Thoracic aorta (tissue), 2 donors: ENCODE measurements around the gene ACOT2. TPM values are rescaled to one million over a fixed set of nuclear protein-coding genes. Genes with fewer than 3 reads are reported as not detected.
"Not testable (repeated sequence)": the region's sequence is repeated elsewhere in the genome, so short reads cannot be mapped to it uniquely, and the experiment has no call there.

Source experiments
- ATAC-seq: fragments of 150-250 bp; one replicate; pipeline ENCODE4 v1.8.0; 2017; ENCODE audit warnings: low read depth; ENCODE audit not compliant: insufficient number of reproducible peaks, low FRiP score
- DNase-seq: peaks from one replicate; pipeline ENCODE4 v3.0.0-alpha.2; 2020; ENCODE audit warnings: low spot score
- H3K27ac ChIP-seq, 2 donors: fragments of 200-600 bp; sonication (generic); 1 replicate in 1 of 2; 2 replicates in 1 of 2; pipeline ENCODE4 v1.5.1; 2016; ENCODE audit warnings: mild to moderate bottlenecking in 2 of 2, moderate library complexity in 2 of 2
- H3K27me3 ChIP-seq: fragments of 200-600 bp; sonication (generic); replicated peaks from 2 replicates; pipeline ENCODE4 v1.6.0; 2016; ENCODE audit warnings: mild to moderate bottlenecking; ENCODE audit not compliant: insufficient read depth
- H3K36me3 ChIP-seq: fragments of 200-600 bp; sonication (generic); one replicate; pipeline ENCODE4 v1.5.1; 2016
- H3K4me1 ChIP-seq, 2 donors: fragments of 200-600 bp; sonication (generic); 1 replicate in 1 of 2; 2 replicates in 1 of 2; pipeline versions ENCODE4 v1.5.1 to v1.6.0; 2016; ENCODE audit warnings: low read depth in 2 of 2, mild to moderate bottlenecking in 1 of 2; ENCODE audit not compliant: control insufficient read depth in 1 of 2
- H3K4me3 ChIP-seq: fragments of 200-600 bp; sonication (generic); 2 replicates; pipeline ENCODE4 v1.5.1; 2016; ENCODE audit warnings: mild to moderate bottlenecking
- H3K9me3 ChIP-seq: fragments of 200-600 bp; sonication (generic); 2 replicates; pipeline ENCODE4 v1.5.1; 2016
- total RNA-seq, 2 donors: library from RNA; depleted of rRNA; stranded (reverse); fragments of >200 nt; gene quantifications; one replicate each; pipeline versions ENCODE4 v1.1.0 to v1.2.3, GENCODE V29; 2016
- TF ChIP-seq, protein P1 (sequence below): fragments of 200-600 bp; sonication (generic); IDR thresholded peaks from one replicate; pipeline ENCODE4 v1.5.1; 2019; ENCODE audit warnings: antibody characterized with exemption

ACOT2 gene, protein sequence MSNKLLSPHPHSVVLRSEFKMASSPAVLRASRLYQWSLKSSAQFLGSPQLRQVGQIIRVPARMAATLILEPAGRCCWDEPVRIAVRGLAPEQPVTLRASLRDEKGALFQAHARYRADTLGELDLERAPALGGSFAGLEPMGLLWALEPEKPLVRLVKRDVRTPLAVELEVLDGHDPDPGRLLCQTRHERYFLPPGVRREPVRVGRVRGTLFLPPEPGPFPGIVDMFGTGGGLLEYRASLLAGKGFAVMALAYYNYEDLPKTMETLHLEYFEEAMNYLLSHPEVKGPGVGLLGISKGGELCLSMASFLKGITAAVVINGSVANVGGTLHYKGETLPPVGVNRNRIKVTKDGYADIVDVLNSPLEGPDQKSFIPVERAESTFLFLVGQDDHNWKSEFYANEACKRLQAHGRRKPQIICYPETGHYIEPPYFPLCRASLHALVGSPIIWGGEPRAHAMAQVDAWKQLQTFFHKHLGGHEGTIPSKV
- 10 to 100 TPM; 14.0 to 44.5 TPM for total RNA-seq

DNA sequence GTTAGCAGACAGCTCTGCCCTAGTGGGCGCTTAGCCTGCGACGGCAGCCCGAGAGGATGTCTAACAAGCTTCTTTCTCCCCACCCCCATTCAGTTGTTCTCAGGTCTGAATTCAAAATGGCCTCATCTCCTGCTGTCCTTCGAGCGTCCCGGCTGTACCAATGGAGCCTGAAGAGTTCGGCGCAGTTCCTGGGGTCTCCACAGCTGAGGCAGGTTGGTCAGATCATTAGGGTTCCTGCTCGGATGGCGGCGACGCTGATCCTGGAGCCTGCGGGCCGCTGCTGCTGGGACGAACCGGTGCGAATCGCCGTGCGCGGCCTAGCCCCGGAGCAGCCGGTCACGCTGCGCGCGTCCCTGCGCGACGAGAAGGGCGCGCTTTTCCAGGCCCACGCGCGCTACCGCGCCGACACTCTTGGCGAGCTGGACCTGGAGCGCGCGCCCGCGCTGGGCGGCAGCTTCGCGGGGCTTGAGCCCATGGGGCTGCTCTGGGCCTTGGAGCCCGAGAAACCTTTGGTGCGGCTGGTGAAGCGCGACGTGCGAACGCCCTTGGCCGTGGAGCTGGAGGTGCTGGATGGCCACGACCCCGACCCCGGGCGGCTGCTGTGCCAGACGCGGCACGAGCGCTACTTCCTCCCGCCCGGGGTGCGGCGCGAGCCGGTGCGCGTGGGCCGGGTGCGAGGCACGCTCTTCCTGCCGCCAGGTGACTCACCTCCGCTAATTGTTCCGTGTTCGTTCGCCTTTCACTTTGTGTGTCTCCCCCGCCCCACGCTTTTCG lies at the start of gene ACOT2:
TSS of gene ACOT2 (plus strand) at position 29 of the 774 bp plus-strand sequence. CDS start at position 57, 28 bp downstream.
- ATAC-seq (peak; percentile 90), DNase-seq (peak; percentile 13)
- not testable (repeated sequence) for H3K27me3 ChIP-seq, H3K9me3 ChIP-seq, H3K36me3 ChIP-seq
- H3K4me3 ChIP-seq = peak within 1 kb of the TSS; percentile 88
- H3K4me1 ChIP-seq = peaks cover 10 to 12% of the 10 kb centered on the region in 2 donors
- peak within 1 kb of the TSS; percentile 79 to 82 for H3K27ac ChIP-seq

DNA sequence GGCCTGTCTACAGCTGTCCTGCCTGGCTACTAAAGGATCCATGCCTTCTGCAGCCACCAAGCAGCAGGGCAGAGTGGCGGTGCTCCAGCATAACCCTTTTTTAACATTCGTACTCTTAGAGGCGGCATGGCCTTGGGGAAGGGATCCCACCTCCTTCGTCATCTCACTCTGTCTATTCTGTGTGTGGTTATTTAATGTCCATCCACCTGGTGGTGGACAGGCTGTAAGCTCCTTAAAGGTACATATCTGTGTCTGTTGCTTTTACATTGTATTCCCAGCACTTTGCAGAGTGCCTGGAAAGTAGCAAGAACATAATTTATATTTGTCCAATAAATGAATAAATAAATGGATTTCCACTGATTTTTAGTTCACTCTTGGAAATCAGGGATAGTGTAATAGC lies 47.8 kb upstream of the ACOT2 start:
- TF ChIP-seq, protein P1, sequence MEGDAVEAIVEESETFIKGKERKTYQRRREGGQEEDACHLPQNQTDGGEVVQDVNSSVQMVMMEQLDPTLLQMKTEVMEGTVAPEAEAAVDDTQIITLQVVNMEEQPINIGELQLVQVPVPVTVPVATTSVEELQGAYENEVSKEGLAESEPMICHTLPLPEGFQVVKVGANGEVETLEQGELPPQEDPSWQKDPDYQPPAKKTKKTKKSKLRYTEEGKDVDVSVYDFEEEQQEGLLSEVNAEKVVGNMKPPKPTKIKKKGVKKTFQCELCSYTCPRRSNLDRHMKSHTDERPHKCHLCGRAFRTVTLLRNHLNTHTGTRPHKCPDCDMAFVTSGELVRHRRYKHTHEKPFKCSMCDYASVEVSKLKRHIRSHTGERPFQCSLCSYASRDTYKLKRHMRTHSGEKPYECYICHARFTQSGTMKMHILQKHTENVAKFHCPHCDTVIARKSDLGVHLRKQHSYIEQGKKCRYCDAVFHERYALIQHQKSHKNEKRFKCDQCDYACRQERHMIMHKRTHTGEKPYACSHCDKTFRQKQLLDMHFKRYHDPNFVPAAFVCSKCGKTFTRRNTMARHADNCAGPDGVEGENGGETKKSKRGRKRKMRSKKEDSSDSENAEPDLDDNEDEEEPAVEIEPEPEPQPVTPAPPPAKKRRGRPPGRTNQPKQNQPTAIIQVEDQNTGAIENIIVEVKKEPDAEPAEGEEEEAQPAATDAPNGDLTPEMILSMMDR = no peak
- no peak for ATAC-seq
- Histone ChIP-seq H3K4me1 (no peaks in the 10 kb centered on the region), H3K36me3 (no peaks in the 10 kb centered on the region), H3K27ac (no peak overlapping the region), H3K27me3 (no peaks in the 10 kb centered on the region), H3K4me3 (no peak overlapping the region), H3K9me3 (no peaks in the 10 kb centered on the region)
- no peak for DNase-seq

DNA sequence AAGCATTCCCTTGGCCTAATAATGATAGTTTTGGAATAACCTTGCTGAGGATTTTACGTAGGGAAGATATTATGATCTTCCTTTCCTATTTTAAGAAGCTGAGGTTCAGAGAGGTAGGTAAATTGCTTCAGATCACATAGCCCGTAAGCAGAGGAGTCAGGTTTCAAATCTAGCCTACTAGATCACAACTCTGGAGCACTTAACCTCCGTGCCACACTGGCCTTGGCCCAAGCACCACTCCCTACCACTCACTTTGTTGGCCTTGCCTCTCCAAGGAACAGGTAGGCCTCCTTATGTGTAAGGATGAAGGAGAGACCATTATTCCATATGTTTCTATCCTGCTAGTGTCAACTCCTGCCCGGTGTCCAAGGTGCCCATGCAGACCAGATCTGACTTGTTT lies 44.5 kb upstream of the ACOT2 start:
- H3K4me1 ChIP-seq = no peaks in the 10 kb centered on the region
- no peaks in the 10 kb centered on the region for H3K9me3 ChIP-seq
- DNase-seq = no peak
- no peaks in the 10 kb centered on the region for H3K36me3 ChIP-seq
- no peak for ATAC-seq
- H3K27me3 ChIP-seq = no peaks in the 10 kb centered on the region
- no peak overlapping the region for H3K4me3 ChIP-seq
- TF ChIP-seq, protein P1 = no peak
- H3K27ac ChIP-seq = no peak overlapping the region

DNA sequence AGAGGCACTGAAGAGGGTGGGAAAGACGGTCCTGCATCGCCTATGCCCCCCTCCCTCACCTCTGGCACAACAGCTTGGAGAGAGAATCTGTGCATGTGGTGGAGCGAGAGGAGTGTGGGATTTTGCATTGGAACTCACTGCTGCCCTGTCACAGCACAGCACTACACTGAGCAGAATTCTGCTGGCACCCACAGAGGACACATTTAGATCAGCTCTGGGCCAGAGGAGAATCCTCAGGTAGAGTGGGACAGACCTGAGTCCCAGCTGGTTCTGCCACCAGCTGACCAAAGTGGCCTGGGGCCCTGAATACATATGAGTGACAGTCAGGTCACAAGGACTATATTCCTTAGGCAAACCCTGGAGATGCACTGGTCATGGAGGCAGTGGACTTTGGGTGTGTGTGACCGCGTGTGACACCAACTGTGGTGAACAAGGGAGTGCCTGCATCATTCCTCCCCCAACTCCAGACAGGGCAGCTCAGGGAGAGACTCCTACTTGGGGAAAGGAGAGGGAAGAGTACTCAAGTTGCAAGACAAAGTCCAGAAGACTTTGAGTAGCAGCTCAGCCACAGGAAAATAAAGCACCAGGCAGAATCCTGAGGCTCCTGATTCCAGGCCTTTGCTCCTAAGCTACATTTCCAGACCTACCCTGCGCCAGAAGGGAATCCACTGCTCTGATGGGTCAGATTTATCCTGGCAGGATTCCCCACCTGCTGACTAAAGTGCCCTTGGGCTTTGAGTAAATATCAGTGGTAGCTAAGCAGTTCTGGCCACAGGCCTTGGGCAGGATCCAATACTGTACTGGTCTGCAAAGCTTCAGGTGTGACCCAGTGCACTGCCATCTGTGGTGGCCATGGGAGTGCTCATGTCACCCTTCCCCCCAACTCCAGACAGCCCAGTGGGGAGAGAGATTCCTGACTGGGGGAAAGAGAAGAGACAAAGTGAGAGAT lies 42.7 kb upstream of the ACOT2 start:
- H3K9me3 ChIP-seq = no peaks in the 10 kb centered on the region
- no peak overlapping the region for H3K27ac ChIP-seq
- H3K36me3 ChIP-seq = no peaks in the 10 kb centered on the region
- H3K4me1 ChIP-seq = no peaks in the 10 kb centered on the region
- ATAC-seq (no peak), DNase-seq (no peak)
- H3K4me3 ChIP-seq = no peak overlapping the region
- TF ChIP-seq, protein P1 = no peak
- no peaks in the 10 kb centered on the region for H3K27me3 ChIP-seq

DNA sequence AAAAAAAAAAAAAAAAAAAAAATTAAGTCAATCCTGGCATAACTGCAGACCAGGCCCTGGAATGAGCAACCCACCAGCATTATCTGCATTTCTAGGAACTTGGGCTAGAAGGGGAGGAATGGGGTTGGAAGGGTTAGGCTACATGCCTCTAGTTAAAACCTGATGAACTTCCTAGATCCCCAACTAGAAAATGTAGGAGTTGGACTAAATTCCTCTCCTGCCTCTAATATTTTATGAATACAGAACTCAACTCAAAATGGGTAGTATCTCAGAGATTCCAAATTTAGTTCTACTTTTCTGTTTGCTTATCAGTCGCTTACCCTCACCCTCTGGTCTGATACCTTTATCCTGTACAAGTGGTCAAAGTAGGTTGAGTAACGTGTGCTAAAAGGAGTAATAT lies 39.7 kb upstream of the ACOT2 start:
- not testable (repeated sequence) for DNase-seq, H3K4me3 ChIP-seq, H3K27me3 ChIP-seq, H3K36me3 ChIP-seq, H3K9me3 ChIP-seq, H3K4me1 ChIP-seq, ATAC-seq, H3K27ac ChIP-seq

DNA sequence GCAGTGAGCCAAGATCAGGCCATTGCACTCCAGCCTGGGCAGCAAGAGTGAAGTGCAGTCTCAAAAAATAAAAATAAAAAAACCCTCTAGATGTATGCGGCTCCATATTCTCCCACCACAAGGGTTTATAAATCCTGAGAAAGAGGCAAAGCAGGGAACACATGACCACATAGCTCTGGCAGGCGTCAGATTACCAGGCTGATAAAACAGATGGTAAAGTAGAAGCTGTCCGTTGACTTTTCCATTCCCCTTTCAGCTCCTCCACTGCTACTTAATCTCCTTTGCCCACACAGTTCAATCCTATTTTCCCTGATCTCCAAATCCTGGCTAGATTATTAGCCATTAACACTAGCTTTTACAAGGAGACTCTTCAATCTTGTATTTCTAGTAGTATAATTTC lies 37.0 kb upstream of the ACOT2 start:
- H3K27me3 ChIP-seq, H3K27ac ChIP-seq, H3K36me3 ChIP-seq, ATAC-seq, DNase-seq, H3K4me3 ChIP-seq, H3K9me3 ChIP-seq, H3K4me1 ChIP-seq: not testable (repeated sequence)

DNA sequence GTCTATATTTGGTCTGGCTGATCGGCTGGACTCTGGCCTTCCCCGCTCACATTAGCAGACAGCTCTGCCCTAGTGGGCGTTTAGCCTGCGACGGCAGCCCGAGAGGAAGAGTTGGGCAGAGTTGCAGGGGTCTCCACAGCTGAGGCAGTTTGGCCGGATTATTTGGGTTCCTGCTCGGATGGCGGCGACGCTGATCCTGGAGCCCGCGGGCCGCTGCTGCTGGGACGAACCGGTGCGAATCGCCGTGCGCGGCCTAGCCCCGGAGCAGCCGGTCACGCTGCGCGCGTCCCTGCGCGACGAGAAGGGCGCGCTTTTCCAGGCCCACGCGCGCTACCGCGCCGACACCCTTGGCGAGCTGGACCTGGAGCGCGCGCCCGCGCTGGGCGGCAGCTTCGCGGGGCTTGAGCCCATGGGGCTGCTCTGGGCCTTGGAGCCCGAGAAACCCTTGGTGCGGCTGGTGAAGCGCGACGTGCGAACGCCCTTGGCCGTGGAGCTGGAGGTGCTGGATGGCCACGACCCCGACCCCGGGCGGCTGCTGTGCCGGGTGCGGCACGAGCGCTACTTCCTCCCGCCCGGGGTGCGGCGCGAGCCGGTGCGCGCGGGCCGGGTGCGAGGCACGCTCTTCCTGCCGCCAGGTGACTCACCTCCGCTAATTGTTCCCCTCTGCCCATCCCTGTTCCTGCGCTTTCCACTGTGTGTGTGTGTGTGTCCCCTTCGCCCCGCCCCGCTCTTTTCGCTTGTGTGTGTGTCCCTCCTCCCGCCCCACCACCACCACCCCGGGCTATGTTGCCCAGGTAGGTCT lies 31.6 kb upstream of the ACOT2 start:
- not testable (repeated sequence) for DNase-seq, H3K36me3 ChIP-seq, H3K9me3 ChIP-seq, H3K4me1 ChIP-seq, H3K27me3 ChIP-seq
- peak; percentile 50 for ATAC-seq
- Histone ChIP-seq H3K27ac (peak overlapping the region; percentile 72 to 81), H3K4me3 (peak overlapping the region; percentile 71)

DNA sequence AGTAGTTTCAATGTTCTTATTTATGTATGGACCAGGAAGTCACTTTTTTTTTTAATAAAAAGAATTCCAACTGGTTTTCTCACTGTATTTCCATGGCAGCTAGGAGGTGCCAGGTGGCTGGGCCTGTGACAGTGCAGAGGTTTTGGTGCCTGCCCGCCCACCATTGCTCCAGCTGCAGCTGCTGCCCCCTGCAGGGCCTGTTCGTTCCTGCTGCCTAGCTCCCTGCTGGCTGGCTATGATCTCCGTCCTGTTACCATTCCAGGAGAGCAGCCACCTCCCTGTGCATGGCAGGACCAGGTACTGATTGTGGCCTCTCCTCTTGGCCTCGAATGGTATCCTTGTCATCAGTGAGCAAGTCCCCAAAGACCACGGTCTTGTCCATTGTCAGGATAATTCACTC lies 30.0 kb upstream of the ACOT2 start:
- not testable (repeated sequence) for H3K9me3 ChIP-seq, H3K4me1 ChIP-seq, H3K4me3 ChIP-seq, DNase-seq, H3K36me3 ChIP-seq, H3K27ac ChIP-seq, H3K27me3 ChIP-seq
- ATAC-seq = peak; percentile 25
